GM04503 (cell line): ENCODE measurements around the gene LBX2.
A peak's percentile ranks its signal among the peaks of the same experiment; 100 is the strongest.

Source experiments
- DNase-seq: peaks from one replicate; pipeline ENCODE4 v3.0.0-alpha.2; 2012; ENCODE audit warnings: low read depth

The LBX2 gene

GRCh38 chr2:74457129-74457548 lies 42.3 kb downstream of the LBX2 start:
- DNase-seq = no peak

GRCh38 chr2:74454654-74455511 lies 44.5 kb downstream of the LBX2 start, which contains the start of gene INO80B:
TSS of gene INO80B (plus strand) at chr2:74455087. CDS start at chr2:74455117, 30 bp downstream.
- DNase-seq = peak; percentile 90

GRCh38 chr2:74450570-74451190 lies 48.7 kb downstream of the LBX2 start:
- DNase-seq = no peak

- no peak for DNase-seq
Observed at GRCh38 chr2:74448771-74449170, 50.6 kb downstream of the LBX2 start.
